GM12878 (cell line): ENCODE results near the gene CFAP161.

Experiments used
- CUX1 ChIP-seq: IDR thresholded peaks from 2 replicates; pipeline ENCODE4 v1.6.1; 2012; ENCODE audit warnings: improper control_type of control experiment, low read depth, low read length; ENCODE audit not compliant: insufficient replicate concordance
- EP300 ChIP-seq, 2 experiments: fragments of 150-350 bp in 1 of 2; IDR thresholded peaks; 2 replicates each; pipeline ENCODE4 v1.6.1; 2011 to 2012; ENCODE audit warnings: low read depth in 2 of 2, low read length in 2 of 2, borderline replicate concordance in 1 of 2, improper control_type of control experiment in 1 of 2, inconsistent platforms in 1 of 2; ENCODE audit not compliant: control insufficient read depth in 1 of 2
- FOS ChIP-seq: IDR thresholded peaks from 3 replicates; pipeline ENCODE4 v1.6.1; 2011; ENCODE audit warnings: borderline replicate concordance; ENCODE audit not compliant: insufficient read length; ENCODE audit errors: extremely low read depth
- MAX ChIP-seq: IDR thresholded peaks from 2 replicates; pipeline ENCODE4 v1.6.1; 2012; ENCODE audit warnings: low read depth, low read length, improper control_type of control experiment
- POLR2AphosphoS5 ChIP-seq: IDR thresholded peaks from 2 replicates; pipeline ENCODE4 v1.6.1; 2011; ENCODE audit warnings: mild to moderate bottlenecking, low read length, inconsistent platforms
- SKIL ChIP-seq: fragments of 450-650 bp; IDR thresholded peaks from 2 replicates; pipeline ENCODE4 v1.6.1; 2017; ENCODE audit warnings: mild to moderate bottlenecking, low read depth, inconsistent platforms; ENCODE audit not compliant: poor library complexity, severe bottlenecking
- SRF ChIP-seq, 2 experiments: IDR thresholded peaks; 2 replicates each; pipeline ENCODE4 v1.6.1; 2011; ENCODE audit warnings: low read depth in 2 of 2, low read length in 2 of 2, mild to moderate bottlenecking in 1 of 2, moderate library complexity in 1 of 2
- TAF1 ChIP-seq: IDR thresholded peaks from 2 replicates; pipeline ENCODE4 v1.6.1; 2011; ENCODE audit warnings: mild to moderate bottlenecking, low read depth, low read length, borderline replicate concordance
- TCF7 ChIP-seq: IDR thresholded peaks from 2 replicates; pipeline ENCODE4 v1.6.1; 2014; ENCODE audit warnings: antibody characterized with exemption, borderline replicate concordance
- ZBED1 ChIP-seq: IDR thresholded peaks from 2 replicates; pipeline ENCODE4 v1.6.1; 2016; ENCODE audit warnings: borderline replicate concordance
- TF ChIP-seq, protein P1 (sequence below): IDR thresholded peaks from 2 replicates; pipeline ENCODE4 v1.6.1; 2011; ENCODE audit warnings: low read depth, low read length, improper control_type of control experiment, borderline replicate concordance

GRCh38 chr15:81106560-81106959, 27.5 kb upstream of the CFAP161 start:
- TF ChIP-seq SRF (IDR thresholded peaks at IDR 0.05; ENCODE audit: low read depth in 2 of 2, low read length in 2 of 2) (no peak), POLR2AphosphoS5 (no peak), MAX (no peak), ZBED1 (no peak), FOS (no peak), TAF1 (no peak), SKIL (no peak), CUX1 (no peak), EP300 (IDR thresholded peaks at IDR 0.05; ENCODE audit: borderline replicate concordance in 1 of 2, control insufficient read depth in 1 of 2, low read depth in 2 of 2, low read length in 2 of 2) (no peak), TCF7 (no peak)
- TF ChIP-seq, protein P1, sequence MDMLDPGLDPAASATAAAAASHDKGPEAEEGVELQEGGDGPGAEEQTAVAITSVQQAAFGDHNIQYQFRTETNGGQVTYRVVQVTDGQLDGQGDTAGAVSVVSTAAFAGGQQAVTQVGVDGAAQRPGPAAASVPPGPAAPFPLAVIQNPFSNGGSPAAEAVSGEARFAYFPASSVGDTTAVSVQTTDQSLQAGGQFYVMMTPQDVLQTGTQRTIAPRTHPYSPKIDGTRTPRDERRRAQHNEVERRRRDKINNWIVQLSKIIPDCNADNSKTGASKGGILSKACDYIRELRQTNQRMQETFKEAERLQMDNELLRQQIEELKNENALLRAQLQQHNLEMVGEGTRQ, result no peak
